Astrocyte of the cerebellum (primary cell): ENCODE measurements around the gene KCNJ1.

ENCODE experiments used
- DNase-seq: peaks from one replicate; pipeline ENCODE4 v3.0.0-alpha.2; 2011; ENCODE audit warnings: low read depth
- H3K4me3 ChIP-seq: 2 replicates; pipeline ENCODE4 v1.5.1; 2011; ENCODE audit warnings: mild to moderate bottlenecking, low read depth, low read length, moderate library complexity
- CTCF ChIP-seq: IDR thresholded peaks from 2 replicates; pipeline ENCODE4 v1.5.1; 2012; ENCODE audit warnings: low read length, low read depth, moderate library complexity, mild to moderate bottlenecking; ENCODE audit errors: missing control alignments
- in situ Hi-C: cut with HindIII; loops from 2 replicates; pipeline ENCODE4 v1.10.0; 2017; ENCODE audit warnings: low sequenced_read_pairs

The KCNJ1 gene

GRCh38 chr11:128911701-128912100 lies 44.6 kb upstream of the KCNJ1 start:
- in situ Hi-C loops = no loop called here
- H3K4me3 ChIP-seq = no peak overlapping the region
- no peak for TF ChIP-seq CTCF
- DNase-seq = no peak

DNA sequence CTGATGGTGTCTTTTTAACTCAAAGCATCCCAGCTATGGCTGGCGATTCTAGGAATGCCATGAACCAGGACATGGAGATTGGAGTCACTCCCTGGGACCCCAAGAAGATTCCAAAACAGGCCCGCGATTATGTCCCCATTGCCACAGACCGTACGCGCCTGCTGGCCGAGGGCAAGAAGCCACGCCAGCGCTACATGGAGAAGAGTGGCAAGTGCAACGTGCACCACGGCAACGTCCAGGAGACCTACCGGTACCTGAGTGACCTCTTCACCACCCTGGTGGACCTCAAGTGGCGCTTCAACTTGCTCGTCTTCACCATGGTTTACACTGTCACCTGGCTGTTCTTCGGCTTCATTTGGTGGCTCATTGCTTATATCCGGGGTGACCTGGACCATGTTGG lies 44.1 kb upstream of the KCNJ1 start:
- in situ Hi-C loops = no loop called here
- DNase-seq = no peak
- TF ChIP-seq CTCF = no peak
- H3K4me3 ChIP-seq = no peak overlapping the region

- TF ChIP-seq CTCF = no peak
- no peak overlapping the region for H3K4me3 ChIP-seq
- DNase-seq = no peak
- in situ Hi-C loops = no loop called here
Measured at GRCh38 chr11:128910576-128910975, 43.5 kb upstream of the KCNJ1 start.

DNA sequence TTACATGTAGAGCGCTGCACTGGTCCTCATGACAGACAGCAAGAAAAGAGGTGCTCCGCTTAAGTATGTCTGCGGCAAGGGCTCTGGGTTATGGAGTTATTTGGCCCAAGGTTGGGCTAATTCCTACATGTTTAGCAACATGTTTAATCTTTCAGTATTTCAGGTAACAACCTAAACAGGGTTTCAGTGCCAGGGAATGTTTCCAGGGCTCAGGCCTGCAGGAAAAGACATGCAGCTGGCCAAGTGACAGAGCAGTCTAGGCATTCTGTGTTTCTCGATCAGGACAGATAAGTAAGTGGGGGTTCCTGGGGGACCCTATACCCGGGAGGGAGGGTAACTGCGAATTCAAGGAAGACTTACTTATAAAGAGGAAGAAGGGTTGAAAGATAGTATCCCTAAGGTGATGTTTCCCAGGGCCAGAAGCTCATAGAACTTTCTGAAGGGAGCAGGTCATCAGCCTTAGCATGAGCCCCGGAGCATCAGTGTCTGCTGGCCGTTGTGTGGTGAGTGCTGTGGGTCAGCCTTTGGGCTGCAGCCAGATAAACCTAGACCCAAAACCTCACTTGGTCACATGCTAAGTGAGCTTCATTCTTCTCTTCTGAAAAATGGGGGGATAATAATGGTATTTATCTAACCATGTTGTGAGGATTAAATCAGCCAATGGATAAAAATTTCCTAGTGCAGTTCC lies 42.5 kb upstream of the KCNJ1 start:
- in situ Hi-C loops = no loop called here
- DNase-seq = no peak
- TF ChIP-seq CTCF = no peak
- H3K4me3 ChIP-seq = no peak overlapping the region

- in situ Hi-C loops = no loop called here
- no peak overlapping the region for H3K4me3 ChIP-seq
- no peak for TF ChIP-seq CTCF
- DNase-seq = no peak
Measured at GRCh38 chr11:128908391-128909246, 41.5 kb upstream of the KCNJ1 start.

- TF ChIP-seq CTCF = no peak
Measured at GRCh38 chr11:128907585-128907984, 40.5 kb upstream of the KCNJ1 start.

More at GRCh38 chr11:128907585-128907984, 40.5 kb upstream of the KCNJ1 start:
- no peak for DNase-seq
- no peak overlapping the region for H3K4me3 ChIP-seq
- in situ Hi-C loops = no loop called here
